HUES64 (cell line): ENCODE measurements around the gene CUL7.
"Not testable (repeated sequence)": the region's sequence is repeated elsewhere in the genome, so short reads cannot be mapped to it uniquely, and the experiment has no call there.

Experiments used
- H3K27ac ChIP-seq: 2 replicates; pipeline ENCODE4 v1.7.0; 2013; ENCODE audit warnings: low read depth, low read length, inconsistent platforms
- H3K27me3 ChIP-seq: 2 replicates; pipeline ENCODE4 v1.6.1; 2013; ENCODE audit warnings: mild to moderate bottlenecking, low read length; ENCODE audit not compliant: insufficient read depth
- H3K36me3 ChIP-seq: 2 replicates; pipeline ENCODE4 v1.6.1; 2013; ENCODE audit warnings: mild to moderate bottlenecking, low read length; ENCODE audit not compliant: insufficient read depth
- H3K4me1 ChIP-seq: 2 replicates; pipeline ENCODE4 v1.6.1; 2013; ENCODE audit warnings: mild to moderate bottlenecking, low read length, moderate library complexity; ENCODE audit not compliant: insufficient read depth
- H3K4me3 ChIP-seq: 2 replicates; pipeline ENCODE4 v1.5.1; 2013; ENCODE audit warnings: mild to moderate bottlenecking, low read length, moderate library complexity
- H3K9ac ChIP-seq: 2 replicates; pipeline ENCODE4 v1.6.1; 2013; ENCODE audit warnings: mild to moderate bottlenecking, low read depth, low read length
- H3K9me3 ChIP-seq: 2 replicates; pipeline ENCODE4 v1.6.1; 2013; ENCODE audit warnings: low read depth, low read length; ENCODE audit not compliant: insufficient read depth
- WGBS: fragments of 150-250, 120-280 bp; methylation state at CpG from one replicate; pipeline ENCODE4 v1.1.7; 2013; ENCODE audit warnings: missing lambda C conversion rate; 5-methylcytosine and 5-hydroxymethylcytosine counted together

The CUL7 gene

DNA sequence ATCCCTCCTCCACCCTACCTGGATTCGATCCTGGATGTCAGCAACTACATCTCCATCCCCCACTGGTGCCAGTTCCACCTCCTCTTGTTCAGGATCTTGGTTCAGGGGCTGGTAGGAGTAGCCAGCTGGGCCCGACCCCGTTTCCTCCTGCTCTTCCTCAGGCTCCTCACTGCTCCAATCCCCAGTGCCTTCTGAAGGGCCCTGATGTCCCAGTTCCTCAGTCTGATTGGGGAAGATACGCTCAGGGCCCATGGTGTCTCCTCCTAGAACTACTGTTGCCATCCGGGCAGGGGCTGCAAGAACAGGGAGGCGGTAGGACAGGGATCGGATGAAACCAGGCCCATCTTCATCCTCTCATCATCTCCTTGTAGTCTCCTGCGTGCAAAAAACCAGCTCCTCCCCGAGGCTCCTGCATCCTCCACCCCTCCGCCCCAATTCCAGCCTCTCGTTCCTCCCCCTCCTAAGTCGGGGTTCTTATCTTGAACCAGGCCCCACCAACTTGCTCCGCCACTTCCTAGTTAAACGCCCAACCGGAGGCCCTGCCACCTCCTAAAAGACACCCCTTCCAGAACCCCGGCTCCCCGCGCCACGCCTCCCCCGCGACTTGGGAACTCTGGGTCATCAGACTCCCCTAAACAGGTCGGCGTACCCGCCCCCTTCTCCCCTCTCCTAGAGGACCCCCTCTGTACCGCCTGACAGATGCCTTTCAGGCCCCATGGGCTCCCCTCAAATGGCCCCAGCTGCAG lies 40.4 kb downstream of the CUL7 start:
- Histone ChIP-seq H3K27me3 (no peaks in the 10 kb centered on the region), H3K36me3 (peaks cover 59% of the 10 kb centered on the region), H3K4me1 (peaks cover 8% of the 10 kb centered on the region; the same call in 1 of the 2 replicates), H3K9ac (peak overlapping the region; percentile 74), H3K27ac (peak overlapping the region; percentile 35; the same call in 1 of the 2 replicates), H3K4me3 (peak overlapping the region; percentile 94), H3K9me3 (no peaks in the 10 kb centered on the region)
- 6% methylated on average over 25 of the region's 25 CpGs for WGBS

DNA sequence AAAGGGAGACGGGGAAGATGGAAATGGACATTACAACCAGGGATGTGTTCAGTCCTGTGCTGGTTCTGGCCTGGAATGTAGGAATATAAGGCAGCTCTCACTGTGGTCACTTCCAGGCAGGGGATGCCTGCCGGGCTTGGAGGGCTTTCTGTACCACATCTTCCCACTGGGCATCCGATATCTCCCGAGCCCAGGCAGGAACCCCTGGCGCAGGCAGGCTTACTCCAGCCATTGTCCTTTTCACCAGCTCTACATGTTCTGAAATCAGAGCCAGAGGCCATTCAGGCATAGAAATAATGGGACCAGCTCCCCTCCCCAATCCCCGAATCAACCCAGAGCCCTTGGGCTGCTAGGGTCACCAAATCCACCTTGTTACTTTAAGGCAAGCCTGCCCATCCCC lies 41.3 kb downstream of the CUL7 start:
- Histone ChIP-seq H3K9me3 (no peaks in the 10 kb centered on the region), H3K27me3 (no peaks in the 10 kb centered on the region), H3K4me3 (peak overlapping the region; percentile 94), H3K4me1 (peaks cover 8% of the 10 kb centered on the region; the same call in 1 of the 2 replicates), H3K27ac (no peak overlapping the region), H3K9ac (peak overlapping the region; percentile 74; the same call in 1 of the 2 replicates), H3K36me3 (peaks cover 59% of the 10 kb centered on the region)
- WGBS: 92% methylated on average over 6 of the region's 6 CpGs

DNA sequence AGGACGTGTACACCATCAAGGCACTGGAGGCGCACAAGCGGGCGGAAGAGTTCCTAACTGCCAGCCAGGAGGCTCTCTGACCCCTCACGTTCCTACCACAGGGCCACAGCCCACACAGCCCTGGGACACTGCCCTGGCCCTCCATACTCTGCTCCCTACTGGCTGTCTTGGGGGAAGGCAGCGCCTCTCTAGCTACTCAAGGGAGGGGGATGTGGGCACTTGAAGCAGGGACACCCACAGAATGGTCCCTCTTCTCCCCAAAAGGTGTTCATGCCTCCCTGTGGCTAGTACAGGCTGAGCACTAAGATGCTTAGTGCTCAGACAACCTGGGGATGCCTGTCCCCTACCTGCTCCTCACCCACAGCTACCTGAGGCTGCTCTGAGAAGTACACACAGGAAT lies 42.4 kb downstream of the CUL7 start:
- no peaks in the 10 kb centered on the region for H3K27me3 ChIP-seq
- H3K27ac ChIP-seq: no peak overlapping the region
- H3K4me3 ChIP-seq: no peak overlapping the region
- H3K4me1 ChIP-seq: peaks cover 8% of the 10 kb centered on the region; the same call in 1 of the 2 replicates
- no peak overlapping the region for H3K9ac ChIP-seq
- no peaks in the 10 kb centered on the region for H3K9me3 ChIP-seq
- 84% methylated on average over 6 of the region's 6 CpGs for WGBS
- peaks cover 64% of the 10 kb centered on the region for H3K36me3 ChIP-seq

DNA sequence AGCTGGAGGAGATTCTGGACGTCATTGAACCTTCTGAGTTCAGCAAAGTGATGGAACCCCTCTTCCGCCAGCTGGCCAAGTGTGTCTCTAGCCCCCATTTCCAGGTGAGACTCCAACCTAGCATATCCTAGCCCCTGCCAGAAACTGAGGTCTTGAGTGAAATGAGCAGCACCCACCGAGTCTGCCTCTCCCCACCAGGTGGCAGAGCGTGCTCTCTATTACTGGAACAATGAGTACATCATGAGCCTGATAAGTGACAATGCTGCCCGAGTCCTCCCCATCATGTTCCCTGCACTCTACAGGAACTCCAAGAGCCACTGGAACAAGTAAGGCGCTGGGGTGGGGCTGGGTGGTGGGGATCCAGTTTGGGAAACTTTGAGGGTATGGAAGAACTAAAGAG lies 44.5 kb downstream of the CUL7 start:
- H3K27me3 ChIP-seq: no peaks in the 10 kb centered on the region
- no peaks in the 10 kb centered on the region for H3K9me3 ChIP-seq
- peaks cover 69% of the 10 kb centered on the region for H3K36me3 ChIP-seq
- WGBS: 88% methylated on average over 6 of the region's 6 CpGs
- H3K4me3 ChIP-seq: no peak overlapping the region
- no peak overlapping the region for H3K9ac ChIP-seq
- peaks cover 8% of the 10 kb centered on the region; the same call in 1 of the 2 replicates for H3K4me1 ChIP-seq
- H3K27ac ChIP-seq: no peak overlapping the region

DNA sequence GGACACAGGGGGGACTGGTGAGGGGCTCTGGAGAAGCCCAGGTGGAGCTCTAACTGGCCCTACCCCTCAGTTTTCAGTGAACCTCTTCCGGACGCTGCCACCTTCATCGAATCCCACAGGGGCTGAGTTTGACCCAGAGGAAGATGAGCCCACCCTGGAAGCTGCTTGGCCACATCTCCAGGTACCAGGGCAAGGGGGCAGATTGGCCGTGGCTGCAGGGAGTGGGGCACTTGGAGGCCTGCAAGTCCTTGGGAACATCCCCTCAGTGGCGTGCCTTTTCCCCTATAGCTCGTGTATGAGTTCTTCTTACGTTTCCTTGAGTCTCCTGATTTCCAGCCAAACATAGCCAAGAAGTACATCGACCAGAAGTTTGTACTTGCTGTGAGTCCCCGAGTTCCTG lies 46.5 kb downstream of the CUL7 start:
- Histone ChIP-seq H3K27ac (no peak overlapping the region), H3K36me3 (peaks cover 62% of the 10 kb centered on the region), H3K9me3 (no peaks in the 10 kb centered on the region), H3K4me1 (peaks cover 1% of the 10 kb centered on the region; the same call in 1 of the 2 replicates), H3K4me3 (no peak overlapping the region), H3K27me3 (no peaks in the 10 kb centered on the region), H3K9ac (no peak overlapping the region)
- WGBS: 95% methylated on average over 9 of the region's 9 CpGs

DNA sequence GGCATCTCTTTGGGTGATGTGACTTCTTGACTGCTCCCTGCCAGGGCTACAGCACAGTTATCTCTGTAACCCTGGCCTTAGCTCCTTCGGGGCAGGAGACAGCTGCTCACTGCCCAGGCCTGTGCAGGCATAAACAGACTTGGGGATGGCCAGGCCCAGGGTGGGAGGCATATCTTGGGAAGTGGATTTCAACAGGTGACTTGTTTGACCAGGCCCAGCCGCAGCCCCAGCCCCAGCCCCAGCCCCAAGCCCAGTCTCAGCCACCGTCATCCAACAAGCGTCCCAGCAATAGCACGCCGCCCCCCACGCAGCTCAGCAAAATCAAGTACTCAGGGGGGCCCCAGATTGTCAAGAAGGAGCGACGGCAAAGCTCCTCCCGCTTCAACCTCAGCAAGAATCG lies 47.4 kb downstream of the CUL7 start:
- no peak overlapping the region for H3K27ac ChIP-seq
- H3K9me3 ChIP-seq: no peaks in the 10 kb centered on the region
- H3K4me3 ChIP-seq: no peak overlapping the region
- no peaks in the 10 kb centered on the region for H3K27me3 ChIP-seq
- H3K36me3 ChIP-seq: peaks cover 53% of the 10 kb centered on the region
- 95% methylated on average over 11 of the region's 11 CpGs for WGBS
- H3K4me1 ChIP-seq: no peaks in the 10 kb centered on the region
- H3K9ac ChIP-seq: no peak overlapping the region

DNA sequence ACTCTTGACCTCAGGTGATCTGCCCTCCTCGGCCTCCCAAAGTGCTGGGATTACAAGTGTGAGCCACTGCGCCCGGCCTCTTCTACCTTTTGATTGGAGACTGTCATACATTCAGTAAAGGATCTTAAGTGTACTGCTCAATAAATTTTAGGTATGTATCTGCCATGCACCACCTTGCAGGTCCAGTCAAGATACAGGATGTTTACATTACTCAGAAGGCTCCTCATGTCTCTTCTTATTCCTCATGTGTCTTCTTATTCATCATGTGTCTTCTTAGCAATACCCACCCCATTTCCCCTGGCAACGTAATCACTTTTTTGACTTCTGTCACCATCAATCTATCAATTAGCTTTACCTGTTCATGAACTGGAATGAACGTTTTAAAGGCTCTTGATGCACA lies 47.8 kb downstream of the CUL7 start:
- H3K27me3 ChIP-seq: no peaks in the 10 kb centered on the region
- H3K27ac ChIP-seq: no peak overlapping the region
- 96% methylated on average over 5 of the region's 5 CpGs for WGBS
- H3K4me3 ChIP-seq: no peak overlapping the region
- no peaks in the 10 kb centered on the region for H3K9me3 ChIP-seq
- no peak overlapping the region for H3K9ac ChIP-seq
- no peaks in the 10 kb centered on the region for H3K4me1 ChIP-seq
- peaks cover 49% of the 10 kb centered on the region for H3K36me3 ChIP-seq

DNA sequence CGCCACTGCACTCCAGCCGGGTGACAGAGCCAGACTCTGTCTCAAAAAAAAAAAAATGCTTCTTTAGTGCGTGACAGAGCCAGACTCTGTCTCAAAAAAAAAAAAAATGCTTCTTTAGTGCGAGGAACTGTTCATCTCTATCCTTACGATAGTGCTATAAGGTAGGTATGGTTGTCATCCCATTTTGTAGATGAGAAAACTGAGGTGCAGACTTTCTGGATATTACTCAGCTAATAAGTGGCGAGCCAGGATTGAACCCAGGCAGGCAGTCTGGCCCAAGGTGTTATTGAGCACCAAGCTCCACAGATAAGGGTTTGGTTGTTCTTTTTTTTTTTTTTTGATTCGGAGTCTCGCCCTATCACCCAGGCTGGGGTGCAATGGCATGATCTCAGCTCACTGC lies 51.8 kb downstream of the CUL7 start:
- Histone ChIP-seq H3K9me3 (no peaks in the 10 kb centered on the region), H3K27ac (no peak overlapping the region), H3K4me3 (no peak overlapping the region), H3K36me3 (peaks cover 9% of the 10 kb centered on the region), H3K27me3 (no peaks in the 10 kb centered on the region), H3K4me1 (no peaks in the 10 kb centered on the region), H3K9ac (no peak overlapping the region)
- WGBS: 97% methylated on average over 8 of the region's 8 CpGs

DNA sequence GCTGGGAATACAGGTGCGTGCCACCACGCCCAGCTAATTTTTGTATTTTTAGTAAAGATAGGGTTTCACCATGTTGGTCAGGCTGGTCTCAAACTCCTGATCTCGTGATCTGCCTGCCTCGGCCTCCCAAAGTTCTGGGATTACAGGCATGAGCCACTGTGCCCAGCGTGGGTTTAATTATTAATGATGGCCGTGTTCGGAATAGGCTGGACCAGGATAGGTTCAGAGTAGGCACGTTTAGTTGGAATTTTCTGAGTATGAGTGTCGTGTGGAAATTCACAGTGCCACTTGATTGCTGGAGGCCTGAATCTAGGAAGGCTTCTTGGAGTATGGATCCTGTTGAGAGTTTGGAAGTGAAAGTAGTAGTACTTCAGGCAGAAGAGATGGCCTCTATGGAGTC lies 55.4 kb downstream of the CUL7 start:
- not testable (repeated sequence) for H3K9ac ChIP-seq, H3K36me3 ChIP-seq
- WGBS: 95% methylated on average over 9 of the region's 9 CpGs

DNA sequence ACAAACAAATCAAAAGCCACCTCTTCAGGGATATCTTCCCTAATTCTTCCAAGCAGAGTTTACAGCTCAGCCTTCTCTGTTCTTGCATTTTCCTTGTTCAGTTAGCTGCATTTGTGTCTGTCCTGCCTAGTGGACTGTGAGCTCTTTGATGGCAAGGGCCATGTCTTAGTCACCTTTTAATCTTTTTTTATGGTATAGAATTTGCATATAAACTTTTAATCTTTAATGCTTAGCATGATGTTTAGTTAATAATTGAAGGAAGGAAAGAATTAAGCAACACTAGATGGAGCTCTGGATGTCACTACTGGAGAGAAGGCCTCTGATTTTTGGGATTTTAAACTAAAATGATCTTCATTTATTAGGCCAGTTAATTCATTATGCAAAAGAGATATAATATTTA lies 57.1 kb downstream of the CUL7 start:
- Histone ChIP-seq H3K36me3 (peaks cover 2% of the 10 kb centered on the region), H3K27me3 (no peaks in the 10 kb centered on the region), H3K9ac (no peak overlapping the region), H3K4me1 (no peaks in the 10 kb centered on the region), H3K4me3 (no peak overlapping the region), H3K9me3 (no peaks in the 10 kb centered on the region), H3K27ac (no peak overlapping the region)

More for the DNA sequence above, 55.4 kb downstream of the CUL7 start:
- not testable (repeated sequence) for H3K4me3 ChIP-seq, H3K27ac ChIP-seq, H3K9me3 ChIP-seq, H3K4me1 ChIP-seq, H3K27me3 ChIP-seq

DNA sequence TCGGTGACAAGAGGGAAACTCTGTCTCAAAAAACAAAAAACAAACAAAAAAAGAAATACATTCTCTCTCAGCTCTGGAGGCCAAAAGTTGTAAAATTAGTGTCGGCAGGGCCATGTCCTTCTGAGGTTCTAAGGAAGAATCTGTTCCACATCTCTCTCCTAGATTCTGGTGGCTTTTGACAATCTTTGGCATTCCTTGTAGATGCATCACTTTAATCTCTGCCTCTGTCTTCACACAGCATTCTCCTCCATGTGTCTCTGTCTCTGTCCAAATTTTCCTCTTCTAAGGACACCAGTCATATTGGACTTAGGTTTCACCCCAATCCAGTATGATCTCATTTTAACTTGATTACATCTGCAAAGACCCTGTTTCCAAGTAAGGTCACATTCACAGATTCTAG lies 60.2 kb downstream of the CUL7 start:
- no peaks in the 10 kb centered on the region for H3K9me3 ChIP-seq
- H3K27ac ChIP-seq: no peak overlapping the region
- WGBS: 95% methylated on average over 2 of the region's 2 CpGs
- peaks cover 25% of the 10 kb centered on the region for H3K36me3 ChIP-seq
- H3K4me3 ChIP-seq: no peak overlapping the region
- H3K4me1 ChIP-seq: no peaks in the 10 kb centered on the region
- H3K27me3 ChIP-seq: no peaks in the 10 kb centered on the region
- no peak overlapping the region for H3K9ac ChIP-seq

DNA sequence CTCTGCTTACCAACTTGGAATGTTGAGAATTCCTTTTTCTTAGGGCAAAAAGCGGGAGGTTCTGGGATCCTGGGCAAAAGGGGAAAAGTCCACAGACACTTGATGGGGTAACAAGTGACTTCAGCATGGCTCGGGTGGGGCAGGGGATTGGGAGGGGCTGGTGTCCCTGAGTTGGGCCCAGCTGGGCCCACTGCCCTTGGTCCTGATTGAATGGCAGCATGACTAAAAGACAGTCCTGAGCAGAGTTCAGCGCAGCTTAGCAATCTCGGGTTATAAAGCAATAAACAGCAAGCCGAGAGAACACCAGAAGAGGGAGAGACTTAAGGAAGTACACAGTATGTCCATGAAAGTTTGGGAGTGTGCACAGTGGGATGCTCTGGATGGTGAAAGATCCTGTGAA lies 63.7 kb downstream of the CUL7 start:
- Histone ChIP-seq H3K4me3 (no peak overlapping the region), H3K27me3 (no peaks in the 10 kb centered on the region), H3K27ac (no peak overlapping the region), H3K4me1 (no peaks in the 10 kb centered on the region), H3K9me3 (no peaks in the 10 kb centered on the region), H3K36me3 (peaks cover 28% of the 10 kb centered on the region), H3K9ac (no peak overlapping the region)
- WGBS: 94% methylated on average over 5 of the region's 5 CpGs
